Effector memory CD4-positive, alpha-beta T cell (primary cell): ENCODE data around the gene RHOBTB1.

Source experiments
- DNase-seq, 3 donors: peaks; one replicate each; pipeline ENCODE4 v3.0.0-alpha.2; 2020
- H3K27ac ChIP-seq: 2 replicates; pipeline ENCODE4 v1.7.0; 2013; ENCODE audit warnings: mild to moderate bottlenecking, low read length, moderate library complexity; ENCODE audit not compliant: insufficient read depth, poor library complexity, severe bottlenecking
- H3K27me3 ChIP-seq: replicated peaks from 2 replicates; pipeline ENCODE4 v1.7.0; 2013; ENCODE audit warnings: mild to moderate bottlenecking, low read length; ENCODE audit not compliant: insufficient read depth, control insufficient read depth, poor library complexity, severe bottlenecking
- H3K36me3 ChIP-seq: 2 replicates; pipeline ENCODE4 v1.7.0; 2013; ENCODE audit warnings: mild to moderate bottlenecking, low read length, moderate library complexity; ENCODE audit not compliant: control insufficient read depth, insufficient read depth
- H3K4me1 ChIP-seq: 2 replicates; pipeline ENCODE4 v1.7.0; 2013; ENCODE audit warnings: low read length, mild to moderate bottlenecking; ENCODE audit not compliant: control insufficient read depth, insufficient read depth, poor library complexity, severe bottlenecking
- H3K4me3 ChIP-seq: 2 replicates; pipeline ENCODE4 v1.7.0; 2013; ENCODE audit warnings: low read length, low read depth, mild to moderate bottlenecking; ENCODE audit not compliant: insufficient read depth, poor library complexity, severe bottlenecking
- H3K9me3 ChIP-seq: 2 replicates; pipeline ENCODE4 v1.7.0; 2013; ENCODE audit warnings: mild to moderate bottlenecking, low read length, moderate library complexity; ENCODE audit not compliant: control insufficient read depth

The RHOBTB1 gene

DNA sequence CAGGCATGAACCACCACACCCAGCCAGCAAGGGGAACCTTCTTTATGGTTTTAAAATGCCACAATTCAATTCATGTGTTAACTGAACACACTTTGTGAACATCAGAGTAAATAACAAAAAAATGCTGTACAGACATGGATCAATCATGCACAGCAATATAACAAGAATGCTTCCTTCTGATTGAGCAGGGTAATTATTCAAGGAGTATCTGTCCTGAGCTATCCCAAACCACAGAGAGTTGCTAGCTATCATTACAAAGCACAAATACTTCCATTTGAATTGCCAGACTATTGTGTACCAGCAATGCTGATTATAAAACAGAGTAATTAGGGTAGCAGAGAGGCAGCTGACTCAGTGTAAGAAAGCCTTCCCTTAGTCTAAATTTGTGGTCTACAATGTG, 11.3 kb upstream of the RHOBTB1 start:
- H3K9me3 ChIP-seq, result no peaks in the 10 kb centered on the region
- H3K27me3 ChIP-seq, result no peaks in the 10 kb centered on the region
- DNase-seq, result no peak
- no peak overlapping the region for H3K4me3 ChIP-seq
- H3K36me3 ChIP-seq, result no peaks in the 10 kb centered on the region
- no peak overlapping the region for H3K27ac ChIP-seq
- H3K4me1 ChIP-seq, result no peaks in the 10 kb centered on the region

DNA sequence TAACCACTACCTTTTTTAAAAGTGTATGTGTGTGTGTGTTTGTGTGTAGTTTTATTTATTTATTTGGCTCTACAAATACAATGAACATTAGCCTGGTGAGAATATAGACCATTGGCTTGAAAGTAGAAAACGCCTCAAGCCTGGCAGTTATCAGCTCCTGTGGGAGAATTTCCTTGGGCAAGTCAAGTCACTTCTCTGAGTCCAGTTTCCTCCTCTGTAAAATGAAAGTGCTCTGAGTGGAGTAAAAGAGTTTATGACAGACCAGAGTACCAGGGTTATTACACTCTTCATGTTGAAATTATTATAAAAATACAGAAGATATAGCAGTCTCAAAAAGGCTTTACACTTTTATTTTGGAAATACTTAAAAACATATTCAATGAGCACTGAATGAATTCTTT, 10.1 kb upstream of the RHOBTB1 start:
- Histone ChIP-seq H3K27ac (no peak overlapping the region), H3K27me3 (no peaks in the 10 kb centered on the region), H3K36me3 (no peaks in the 10 kb centered on the region), H3K4me3 (no peak overlapping the region), H3K9me3 (no peaks in the 10 kb centered on the region), H3K4me1 (no peaks in the 10 kb centered on the region)
- no peak for DNase-seq

DNA sequence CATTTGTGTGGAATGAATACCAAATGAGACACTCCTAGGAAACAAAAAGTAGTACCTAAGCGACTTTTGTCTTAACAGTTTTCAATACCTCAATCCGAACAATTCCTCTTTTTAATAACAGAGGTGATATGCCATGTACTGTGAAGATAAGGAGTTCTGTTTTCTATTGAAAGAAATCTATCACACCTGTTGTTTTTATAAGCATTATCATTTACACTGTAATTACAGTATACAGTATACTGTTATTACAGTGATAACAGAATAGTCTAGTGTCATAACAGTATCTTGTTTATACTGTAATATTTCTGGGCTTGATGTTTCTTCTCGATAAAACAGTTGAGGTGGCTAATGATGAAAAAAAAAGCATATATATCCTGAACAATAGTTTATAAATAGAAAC, 9.4 kb upstream of the RHOBTB1 start:
- Histone ChIP-seq H3K36me3 (no peaks in the 10 kb centered on the region), H3K27me3 (no peaks in the 10 kb centered on the region), H3K4me1 (no peaks in the 10 kb centered on the region), H3K9me3 (no peaks in the 10 kb centered on the region), H3K4me3 (no peak overlapping the region), H3K27ac (no peak overlapping the region)
- DNase-seq, result no peak

DNA sequence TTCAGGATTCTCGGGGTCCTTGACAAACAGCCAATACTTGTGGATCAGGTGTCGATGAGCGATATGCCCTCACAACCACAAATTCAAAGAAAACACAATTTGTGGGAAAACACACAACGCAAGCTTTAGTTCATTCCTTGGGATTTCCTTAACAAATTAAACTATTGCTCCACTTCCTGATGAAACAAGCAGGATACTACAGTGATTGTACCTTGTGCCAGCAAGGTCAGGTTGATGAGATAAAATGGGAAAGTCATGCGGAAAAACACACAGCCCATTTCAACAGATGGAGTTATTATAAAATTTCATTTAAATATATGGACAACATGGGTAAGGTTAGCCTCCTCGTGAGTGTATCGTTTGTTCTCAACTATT, 8.8 kb upstream of the RHOBTB1 start:
- H3K4me3 ChIP-seq, result no peak overlapping the region
- H3K36me3 ChIP-seq, result no peaks in the 10 kb centered on the region
- H3K9me3 ChIP-seq, result no peaks in the 10 kb centered on the region
- H3K27ac ChIP-seq, result no peak overlapping the region
- no peaks in the 10 kb centered on the region for H3K4me1 ChIP-seq
- DNase-seq, result no peak
- H3K27me3 ChIP-seq, result no peaks in the 10 kb centered on the region

DNA sequence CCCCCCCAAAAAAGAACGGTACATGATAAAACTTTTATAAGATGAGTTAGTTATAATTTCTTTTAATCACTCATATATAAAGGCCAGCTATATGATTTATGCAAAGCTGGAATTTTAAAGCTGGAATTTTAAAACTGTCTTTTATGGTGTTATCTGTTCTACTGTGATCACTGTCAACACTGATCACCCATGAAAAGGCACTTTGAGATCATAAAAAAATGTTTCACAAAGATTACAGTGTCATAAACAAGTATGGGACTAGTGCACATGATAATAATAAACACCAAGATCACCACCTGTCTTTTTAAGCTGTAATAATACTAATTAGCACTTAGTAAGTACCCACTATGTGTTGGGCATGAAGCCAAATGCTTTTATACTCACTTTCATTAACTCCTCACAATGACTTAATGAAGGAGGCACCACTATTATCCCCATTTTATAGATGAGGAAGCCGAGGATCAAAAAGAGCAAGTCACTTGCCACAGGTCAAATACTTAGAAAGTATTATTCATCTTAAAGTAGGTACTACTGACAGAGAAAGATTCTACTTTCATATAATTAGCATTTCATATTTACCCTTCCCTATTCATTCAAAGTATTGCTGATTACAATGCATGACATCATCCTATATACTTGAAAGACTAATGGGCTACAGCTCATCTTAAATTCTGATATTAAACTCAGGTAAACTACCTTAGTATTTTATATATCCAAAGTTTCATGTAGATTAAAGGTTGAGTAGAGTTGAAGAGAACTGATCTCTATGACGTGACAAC, 8.3 kb upstream of the RHOBTB1 start:
- H3K27ac ChIP-seq, result no peak overlapping the region
- H3K9me3 ChIP-seq, result no peaks in the 10 kb centered on the region
- no peak for DNase-seq
- H3K4me1 ChIP-seq, result no peaks in the 10 kb centered on the region
- H3K4me3 ChIP-seq, result no peak overlapping the region
- peaks cover 4% of the 10 kb centered on the region for H3K27me3 ChIP-seq
- H3K36me3 ChIP-seq, result no peaks in the 10 kb centered on the region

DNA sequence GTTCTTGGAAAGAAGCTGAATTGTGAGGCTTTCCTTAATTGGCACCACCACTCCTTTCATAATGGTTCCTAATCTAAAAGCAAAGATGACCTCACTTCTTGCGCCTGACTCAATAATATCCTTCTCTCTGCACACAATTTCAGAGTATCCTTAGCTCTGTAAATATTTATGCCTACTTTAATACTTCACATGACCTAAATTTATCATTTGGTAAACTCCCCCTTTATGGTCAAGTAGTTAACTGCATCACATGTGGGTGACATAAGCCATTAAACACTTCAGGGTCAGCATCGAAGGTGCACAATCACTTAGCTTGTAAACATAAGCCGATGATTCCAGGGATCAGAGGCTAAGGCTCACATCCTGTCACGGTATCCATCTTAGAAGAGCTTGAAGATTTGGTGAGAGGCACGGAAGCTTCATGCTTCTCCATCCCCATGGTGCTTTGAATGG, 7.3 kb upstream of the RHOBTB1 start:
- Histone ChIP-seq H3K4me3 (no peak overlapping the region), H3K36me3 (no peaks in the 10 kb centered on the region), H3K27ac (no peak overlapping the region), H3K27me3 (peaks cover 4% of the 10 kb centered on the region), H3K4me1 (no peaks in the 10 kb centered on the region), H3K9me3 (no peaks in the 10 kb centered on the region)
- no peak for DNase-seq

DNA sequence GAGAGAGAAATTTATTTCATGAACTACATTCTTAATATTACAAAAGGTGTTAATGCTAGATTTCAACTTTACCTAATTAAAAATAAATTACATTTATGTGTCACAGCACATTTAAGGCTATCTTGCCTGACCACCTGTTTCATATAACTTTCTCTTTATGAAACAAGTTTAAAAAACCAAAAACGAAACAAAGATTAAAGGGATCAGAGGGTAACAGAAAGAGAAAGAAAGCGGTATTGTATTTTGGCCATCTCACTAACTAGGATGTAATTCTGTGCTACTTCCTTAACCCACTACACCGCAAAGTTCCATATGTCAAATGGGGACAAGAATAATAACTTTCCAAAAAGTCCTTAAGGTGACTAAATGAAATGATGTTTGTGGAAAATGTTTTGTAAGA, 6.3 kb upstream of the RHOBTB1 start:
- no peaks in the 10 kb centered on the region for H3K9me3 ChIP-seq
- no peak overlapping the region for H3K27ac ChIP-seq
- H3K36me3 ChIP-seq, result no peaks in the 10 kb centered on the region
- DNase-seq, result no peak
- H3K27me3 ChIP-seq, result peaks cover 7% of the 10 kb centered on the region
- H3K4me1 ChIP-seq, result no peaks in the 10 kb centered on the region
- H3K4me3 ChIP-seq, result no peak overlapping the region

DNA sequence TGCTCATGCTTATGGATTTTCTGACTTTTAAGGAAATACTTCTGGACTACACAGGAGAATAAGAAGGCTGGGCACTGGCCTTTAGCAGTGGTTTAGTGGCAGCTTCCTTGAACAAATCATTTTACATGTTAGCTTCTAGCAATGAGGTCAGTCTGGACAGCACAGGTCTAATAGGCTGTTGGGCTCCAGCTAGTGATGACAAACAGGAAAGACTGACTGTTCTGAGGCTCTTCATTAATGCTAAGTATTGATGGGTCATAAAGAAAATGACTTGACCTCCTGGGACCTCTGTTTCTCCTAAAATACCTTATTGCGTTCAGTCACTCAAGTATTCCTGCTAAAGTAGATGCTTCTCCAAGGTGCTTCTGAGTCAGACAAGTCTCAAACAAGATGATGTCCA, 4.9 kb upstream of the RHOBTB1 start:
- no peak overlapping the region for H3K4me3 ChIP-seq
- no peaks in the 10 kb centered on the region for H3K36me3 ChIP-seq
- DNase-seq, result no peak
- H3K27me3 ChIP-seq, result peaks cover 17% of the 10 kb centered on the region
- H3K27ac ChIP-seq, result no peak overlapping the region
- peaks cover 4% of the 10 kb centered on the region for H3K4me1 ChIP-seq
- no peaks in the 10 kb centered on the region for H3K9me3 ChIP-seq

DNA sequence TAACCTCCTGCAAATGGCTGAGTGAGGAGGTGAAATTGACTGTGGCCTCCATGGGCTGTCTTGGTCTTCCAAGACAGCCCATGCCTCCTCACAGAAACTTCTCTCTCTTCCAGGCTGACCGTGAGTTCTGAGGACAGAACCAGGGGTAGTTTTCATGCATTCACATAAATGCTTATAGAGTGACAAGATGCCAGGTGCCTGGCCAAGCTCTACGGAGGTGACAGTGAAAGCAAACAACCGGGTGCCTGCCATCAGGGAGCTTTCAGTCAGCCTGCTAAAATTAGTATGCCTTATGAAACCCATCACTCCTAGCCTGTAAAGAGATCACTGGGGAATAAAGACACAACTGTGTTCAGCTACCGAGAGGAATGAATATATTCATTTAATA, 919 bp upstream of the RHOBTB1 start:
- H3K27me3 ChIP-seq, result peaks cover 31% of the 10 kb centered on the region
- H3K4me3 ChIP-seq, result no peak overlapping the region
- no peaks in the 10 kb centered on the region for H3K9me3 ChIP-seq
- no peak for DNase-seq
- no peak overlapping the region for H3K27ac ChIP-seq
- H3K4me1 ChIP-seq, result peaks cover 10% of the 10 kb centered on the region
- no peaks in the 10 kb centered on the region for H3K36me3 ChIP-seq

DNA sequence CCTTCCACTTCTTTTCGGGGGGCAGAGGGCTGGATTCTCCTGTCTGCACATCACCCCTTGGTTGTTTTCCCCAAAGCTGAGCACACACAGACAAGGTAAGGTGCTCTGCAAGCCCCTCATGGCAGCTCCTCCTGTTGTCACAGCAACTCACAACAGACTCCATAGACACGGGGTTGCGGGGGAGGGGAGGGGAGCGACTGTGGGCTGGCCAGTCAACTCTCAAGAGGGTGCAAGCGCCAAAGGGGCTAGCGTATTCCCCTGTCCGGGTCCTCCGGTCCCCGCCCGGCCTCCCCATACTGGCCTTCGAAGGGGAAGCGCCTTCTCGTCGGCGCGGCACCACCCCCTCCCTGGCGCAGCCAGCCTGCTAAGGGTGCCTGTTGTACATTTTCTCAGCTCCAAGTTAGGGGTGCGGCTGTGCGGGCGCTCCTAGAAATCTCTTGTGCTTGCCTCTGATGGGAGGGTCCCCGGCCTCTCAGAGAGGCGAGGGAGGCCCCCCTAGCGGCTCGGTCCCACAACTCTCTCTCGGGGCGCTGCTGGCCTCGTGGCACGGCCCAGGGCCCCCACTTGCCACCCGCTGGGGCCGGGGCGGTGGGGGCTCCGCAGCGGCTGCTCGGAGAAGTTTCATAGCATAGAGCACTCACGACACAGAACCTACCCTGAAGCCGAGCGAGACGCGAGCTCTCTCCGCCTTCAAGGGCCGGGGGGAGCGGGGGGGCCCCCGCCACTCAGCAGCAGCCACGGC, 498 bp downstream of the RHOBTB1 start:
- no peaks in the 10 kb centered on the region for H3K9me3 ChIP-seq
- peaks cover 31% of the 10 kb centered on the region for H3K27me3 ChIP-seq
- no peaks in the 10 kb centered on the region for H3K36me3 ChIP-seq
- no peak overlapping the region for H3K27ac ChIP-seq
- peak overlapping the region; percentile 53 for H3K4me3 ChIP-seq
- peaks cover 10% of the 10 kb centered on the region for H3K4me1 ChIP-seq
- DNase-seq, result no peak
